OCI-M1 (cell line): ENCODE measurements around the gene EGFR.
A peak's percentile ranks its signal among the peaks of the same experiment; 100 is the strongest.

Experiments
- DNase-seq: peaks from one replicate; lab custom pipeline; 2025; lab: John Stamatoyannopoulos, UW

Gene EGFR

GRCh38 chr7:55036950-55037736, 18.3 kb downstream of the EGFR start:
- no peak for DNase-seq

GRCh38 chr7:55043691-55044370, 25.0 kb downstream of the EGFR start:
- DNase-seq, result no peak

GRCh38 chr7:55044371-55044717, 25.5 kb downstream of the EGFR start:
- DNase-seq, result no peak

DNA sequence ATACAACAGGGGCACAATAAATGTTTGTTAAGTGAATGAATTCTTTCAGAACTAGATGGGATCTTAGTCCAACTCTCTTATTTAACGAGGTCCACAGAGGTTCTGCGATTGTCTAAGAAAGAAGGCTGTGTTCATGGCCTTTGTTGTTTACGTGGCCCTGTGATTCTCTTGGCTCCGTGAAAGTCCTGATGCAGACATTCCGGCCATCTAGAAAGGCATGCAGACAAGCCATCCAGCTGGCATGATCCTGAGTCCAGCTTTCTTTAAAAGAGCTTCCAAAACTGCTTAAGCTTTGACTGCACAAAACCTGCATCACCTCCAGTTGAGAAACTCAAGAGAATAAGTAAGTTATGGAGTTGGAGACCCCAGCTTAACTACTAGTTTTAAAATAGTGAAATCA, 26.0 kb downstream of the EGFR start:
- DNase-seq, result no peak

DNA sequence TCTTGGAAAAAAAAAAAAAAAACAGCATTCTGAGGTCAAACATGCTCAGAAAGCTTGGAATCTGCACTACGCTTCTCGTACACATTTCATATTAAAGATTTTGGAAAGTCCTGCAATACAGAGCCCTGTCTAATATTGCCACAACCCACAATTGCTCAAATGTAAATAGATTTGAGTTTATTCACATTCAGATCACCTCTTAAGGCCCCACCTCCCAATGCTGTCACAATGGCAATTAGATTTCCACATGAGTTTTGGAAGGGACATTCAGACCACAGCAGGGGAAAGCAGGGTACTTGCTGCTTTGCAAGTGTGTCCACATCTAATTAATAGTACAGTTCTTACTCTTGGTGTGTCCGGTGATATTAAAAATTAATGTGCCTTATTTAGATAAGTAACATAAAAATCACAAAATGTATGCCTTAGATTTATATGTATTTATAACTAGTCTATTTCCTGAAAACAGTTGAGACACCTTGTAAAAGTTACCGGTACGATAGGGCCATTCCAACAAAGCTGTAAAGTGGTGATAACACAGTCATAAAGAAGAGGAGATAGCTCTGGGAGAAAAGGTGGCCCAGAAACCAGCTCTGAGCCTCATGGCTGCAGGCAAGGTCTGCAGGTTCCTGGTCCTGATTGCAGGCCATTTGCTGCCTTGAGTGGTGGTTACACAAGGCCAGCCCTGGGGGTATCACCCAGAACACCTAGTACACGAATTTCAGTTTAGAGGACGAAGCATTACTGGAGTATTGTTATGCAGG, 27.9 kb downstream of the EGFR start:
- DNase-seq, result no peak

GRCh38 chr7:55048221-55048859, 29.5 kb downstream of the EGFR start:
- no peak for DNase-seq

GRCh38 chr7:55050281-55050680, 31.5 kb downstream of the EGFR start:
- peak; percentile 3 for DNase-seq

GRCh38 chr7:55052081-55052480, 33.3 kb downstream of the EGFR start:
- DNase-seq, result no peak

DNA sequence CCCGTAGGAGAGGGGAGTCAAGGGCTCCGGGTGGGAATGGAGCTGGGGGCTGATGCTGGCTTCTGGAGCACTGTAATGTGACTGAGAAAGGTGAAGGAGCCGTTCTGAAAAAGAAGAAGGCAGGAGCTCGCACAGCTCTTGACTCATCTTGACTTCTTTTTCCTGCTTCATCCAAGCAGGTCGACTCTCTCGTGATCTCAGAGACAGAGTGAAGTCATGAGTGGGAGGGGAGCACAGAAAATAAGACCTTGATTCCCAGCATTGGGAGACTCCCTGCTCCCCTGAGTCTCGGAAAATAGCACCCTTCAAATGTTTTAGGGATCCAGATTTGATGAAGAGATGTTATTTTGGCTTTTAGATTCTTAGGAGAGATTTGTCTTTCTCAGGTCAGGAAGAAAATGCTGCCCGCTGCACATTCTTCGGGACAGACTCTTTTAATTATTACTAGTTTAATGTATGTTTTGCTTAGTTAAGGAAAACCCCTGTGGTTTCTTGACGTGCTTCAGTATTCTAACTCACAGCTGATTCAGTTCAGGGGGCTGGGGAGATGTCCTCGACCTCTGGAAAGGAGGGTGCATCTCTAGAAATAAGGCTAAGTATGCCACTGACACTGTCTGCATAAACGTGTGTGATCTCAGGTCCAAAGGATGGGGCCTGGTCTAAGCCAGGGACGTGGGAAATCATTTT, 34.1 kb downstream of the EGFR start:
- DNase-seq, result no peak

- DNase-seq, result no peak
Measured at GRCh38 chr7:55053651-55054571, 35.1 kb downstream of the EGFR start.

DNA sequence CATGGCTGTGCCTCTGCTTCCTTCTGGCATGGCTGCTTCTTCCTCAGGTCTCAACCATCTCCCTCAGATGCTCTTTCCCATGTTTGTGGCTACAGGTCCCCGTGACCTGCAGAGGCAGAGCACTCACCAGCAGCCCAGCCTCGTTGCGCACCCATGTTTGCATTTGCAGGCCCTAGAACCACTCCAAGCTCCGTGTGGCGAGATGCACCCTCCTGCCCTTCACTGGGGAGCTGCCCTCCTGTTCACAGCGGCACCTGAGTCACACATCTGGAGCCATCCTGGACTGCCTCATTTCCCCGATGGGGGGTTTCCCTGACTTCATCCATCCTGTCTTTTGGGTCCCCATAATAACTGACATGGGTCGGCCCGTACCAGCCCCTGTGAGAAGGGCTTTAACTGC, 35.9 kb downstream of the EGFR start:
- DNase-seq, result no peak

DNA sequence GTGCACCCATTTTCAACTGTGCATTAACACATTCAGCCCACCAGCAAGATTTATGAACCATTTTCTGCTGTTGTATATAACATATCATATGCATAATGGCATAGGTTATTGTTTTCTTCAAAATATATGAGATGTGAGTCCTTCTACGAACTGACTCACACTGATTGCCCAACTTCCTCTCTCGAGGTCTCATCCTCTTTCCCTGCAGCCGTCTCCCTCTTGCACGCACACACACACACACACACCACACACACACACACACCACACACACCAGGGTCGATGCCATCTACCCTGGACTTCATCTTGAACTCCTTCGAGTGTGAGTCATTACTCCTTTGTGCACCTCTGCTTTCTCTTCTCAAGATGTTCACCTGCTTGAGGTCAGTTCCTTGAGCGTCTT, 36.7 kb downstream of the EGFR start:
- no peak for DNase-seq

DNA sequence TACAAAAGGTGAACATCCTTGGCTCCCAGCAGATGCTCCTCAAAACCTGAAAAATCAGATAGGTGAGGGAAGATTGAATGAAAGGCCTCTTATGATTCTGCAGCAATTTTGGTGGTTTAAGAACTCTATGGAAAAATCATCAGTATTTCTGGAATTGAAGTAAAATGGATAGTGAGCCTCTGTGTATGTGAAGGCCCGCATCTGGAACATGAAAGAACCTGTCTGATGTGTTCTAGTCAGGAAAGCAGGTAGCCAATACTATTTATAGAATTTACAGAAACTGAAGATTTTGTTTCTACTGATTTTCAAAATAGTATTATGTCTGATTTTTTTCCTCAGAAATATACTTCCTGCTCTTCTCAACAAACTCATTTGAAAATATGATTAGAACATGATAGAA, 37.3 kb downstream of the EGFR start:
- DNase-seq, result no peak

- no peak for DNase-seq
Measured at GRCh38 chr7:55056577-55057480, 38.0 kb downstream of the EGFR start.

DNA sequence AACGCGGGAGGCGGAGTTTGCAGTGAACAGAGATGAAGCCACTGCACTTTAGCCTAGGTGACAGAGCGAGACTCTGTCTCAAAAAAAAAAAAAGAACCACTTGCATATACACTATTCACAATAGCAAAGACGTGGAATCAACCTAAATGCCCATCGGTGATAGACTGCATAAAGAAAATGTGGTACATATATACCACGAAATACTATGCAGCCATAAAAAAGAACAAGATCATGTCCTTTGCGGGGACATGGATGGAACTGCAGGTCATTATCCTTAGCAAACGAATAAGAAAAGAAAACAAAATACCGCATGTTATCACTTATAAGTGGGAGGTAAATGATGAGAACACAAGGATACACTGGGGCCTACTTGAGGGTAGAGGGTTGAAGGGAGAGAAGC, 39.5 kb downstream of the EGFR start:
- DNase-seq, result no peak

- no peak for DNase-seq
Measured at GRCh38 chr7:55059021-55059420, 40.2 kb downstream of the EGFR start.

DNA sequence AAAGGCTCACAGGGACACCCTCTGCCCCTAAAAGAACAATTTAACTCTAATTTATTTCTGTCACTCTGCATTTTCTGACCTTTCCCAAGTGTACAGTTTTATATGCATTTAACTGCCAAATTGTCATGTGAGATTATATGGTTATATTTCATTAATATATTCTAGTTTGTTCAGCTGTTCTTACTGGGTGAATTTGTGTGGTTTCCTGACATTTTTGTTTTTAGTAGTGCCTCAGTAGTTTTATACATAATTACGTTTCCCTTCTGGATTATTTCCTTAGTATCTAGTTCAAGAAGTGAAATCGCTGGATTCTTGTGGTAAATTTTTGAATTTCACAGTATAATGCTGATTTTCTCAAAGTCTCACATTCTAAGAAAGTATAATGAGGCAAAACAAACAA, 41.3 kb downstream of the EGFR start:
- no peak for DNase-seq

DNA sequence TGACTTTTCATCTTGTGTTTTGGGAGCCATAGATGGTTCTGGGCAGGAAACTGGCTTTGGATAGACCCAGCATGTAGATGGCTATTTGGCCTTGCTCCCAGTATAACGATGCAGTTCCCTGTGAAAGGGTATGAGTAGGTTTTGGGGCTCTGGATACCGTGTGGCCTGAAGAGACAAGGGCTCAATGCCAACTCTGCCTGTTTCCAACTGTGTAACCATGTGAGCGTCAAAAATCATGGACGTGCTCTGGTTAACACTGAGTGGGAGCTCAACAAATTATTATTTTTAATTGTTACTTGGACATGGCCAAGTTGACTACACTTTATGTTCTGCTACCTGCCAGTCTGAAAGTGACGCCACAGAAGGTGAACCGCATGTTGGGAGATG, 41.8 kb downstream of the EGFR start:
- no peak for DNase-seq

GRCh38 chr7:55061726-55062499, 43.1 kb downstream of the EGFR start:
- DNase-seq, result no peak
